Ishikawa (cell line): ENCODE data around the gene CADM1.

Experiments
- CEBPB ChIP-seq: IDR thresholded peaks from 2 replicates; pipeline ENCODE4 v1.6.1; 2012
- CREB1 ChIP-seq: IDR thresholded peaks from 2 replicates; pipeline ENCODE4 v1.6.1; 2012; ENCODE audit warnings: low read depth
- EP300 ChIP-seq: IDR thresholded peaks from 2 replicates; pipeline ENCODE4 v1.6.1; 2012; ENCODE audit warnings: borderline replicate concordance
- FOXM1 ChIP-seq: IDR thresholded peaks from 2 replicates; pipeline ENCODE4 v1.6.1; 2012; ENCODE audit warnings: low read depth, borderline replicate concordance
- RAD21 ChIP-seq: IDR thresholded peaks from 2 replicates; pipeline ENCODE4 v1.6.1; 2012; ENCODE audit warnings: low read depth
- TAF1 ChIP-seq: IDR thresholded peaks from 2 replicates; pipeline ENCODE4 v1.6.1; 2012; ENCODE audit warnings: low read depth, mild to moderate bottlenecking
- TEAD4 ChIP-seq: IDR thresholded peaks from 2 replicates; pipeline ENCODE4 v1.6.1; 2012
- YY1 ChIP-seq: IDR thresholded peaks from 2 replicates; pipeline ENCODE4 v1.6.1; 2012; ENCODE audit warnings: low read depth
- TF ChIP-seq, protein P1 (sequence below): IDR thresholded peaks from 2 replicates; pipeline ENCODE4 v1.6.1; 2012; ENCODE audit warnings: low read depth, mild to moderate bottlenecking
- TF ChIP-seq, protein P2 (sequence below): IDR thresholded peaks from 2 replicates; pipeline ENCODE4 v1.6.1; 2012
- TF ChIP-seq, protein P3 (sequence below): IDR thresholded peaks from 2 replicates; pipeline ENCODE4 v1.6.1; 2012

DNA sequence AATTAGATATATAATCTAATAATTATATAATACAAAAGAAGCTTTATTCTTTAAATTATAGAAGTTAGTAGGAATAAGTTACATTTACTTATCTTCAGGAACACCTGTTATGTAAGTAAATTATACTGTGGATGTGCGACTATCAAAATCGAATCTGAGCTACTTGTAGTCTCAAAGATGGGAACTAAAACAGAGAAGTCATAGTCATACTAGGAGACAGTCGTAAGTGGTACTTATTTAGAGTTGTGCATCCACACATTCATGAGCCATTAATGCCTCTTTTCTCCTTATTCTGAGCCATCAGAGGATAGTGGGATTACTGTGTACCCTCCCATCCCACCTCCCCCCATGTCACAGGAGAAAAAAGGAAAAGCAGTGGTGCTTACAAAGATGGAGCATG is 114.4 kb downstream of the CADM1 start:
- TF ChIP-seq TEAD4 (no peak), FOXM1 (no peak), YY1 (no peak), EP300 (no peak), CREB1 (no peak), TAF1 (no peak), RAD21 (no peak), CEBPB (no peak)
- TF ChIP-seq, protein P1, sequence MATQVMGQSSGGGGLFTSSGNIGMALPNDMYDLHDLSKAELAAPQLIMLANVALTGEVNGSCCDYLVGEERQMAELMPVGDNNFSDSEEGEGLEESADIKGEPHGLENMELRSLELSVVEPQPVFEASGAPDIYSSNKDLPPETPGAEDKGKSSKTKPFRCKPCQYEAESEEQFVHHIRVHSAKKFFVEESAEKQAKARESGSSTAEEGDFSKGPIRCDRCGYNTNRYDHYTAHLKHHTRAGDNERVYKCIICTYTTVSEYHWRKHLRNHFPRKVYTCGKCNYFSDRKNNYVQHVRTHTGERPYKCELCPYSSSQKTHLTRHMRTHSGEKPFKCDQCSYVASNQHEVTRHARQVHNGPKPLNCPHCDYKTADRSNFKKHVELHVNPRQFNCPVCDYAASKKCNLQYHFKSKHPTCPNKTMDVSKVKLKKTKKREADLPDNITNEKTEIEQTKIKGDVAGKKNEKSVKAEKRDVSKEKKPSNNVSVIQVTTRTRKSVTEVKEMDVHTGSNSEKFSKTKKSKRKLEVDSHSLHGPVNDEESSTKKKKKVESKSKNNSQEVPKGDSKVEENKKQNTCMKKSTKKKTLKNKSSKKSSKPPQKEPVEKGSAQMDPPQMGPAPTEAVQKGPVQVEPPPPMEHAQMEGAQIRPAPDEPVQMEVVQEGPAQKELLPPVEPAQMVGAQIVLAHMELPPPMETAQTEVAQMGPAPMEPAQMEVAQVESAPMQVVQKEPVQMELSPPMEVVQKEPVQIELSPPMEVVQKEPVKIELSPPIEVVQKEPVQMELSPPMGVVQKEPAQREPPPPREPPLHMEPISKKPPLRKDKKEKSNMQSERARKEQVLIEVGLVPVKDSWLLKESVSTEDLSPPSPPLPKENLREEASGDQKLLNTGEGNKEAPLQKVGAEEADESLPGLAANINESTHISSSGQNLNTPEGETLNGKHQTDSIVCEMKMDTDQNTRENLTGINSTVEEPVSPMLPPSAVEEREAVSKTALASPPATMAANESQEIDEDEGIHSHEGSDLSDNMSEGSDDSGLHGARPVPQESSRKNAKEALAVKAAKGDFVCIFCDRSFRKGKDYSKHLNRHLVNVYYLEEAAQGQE = no peak
- TF ChIP-seq, protein P2, sequence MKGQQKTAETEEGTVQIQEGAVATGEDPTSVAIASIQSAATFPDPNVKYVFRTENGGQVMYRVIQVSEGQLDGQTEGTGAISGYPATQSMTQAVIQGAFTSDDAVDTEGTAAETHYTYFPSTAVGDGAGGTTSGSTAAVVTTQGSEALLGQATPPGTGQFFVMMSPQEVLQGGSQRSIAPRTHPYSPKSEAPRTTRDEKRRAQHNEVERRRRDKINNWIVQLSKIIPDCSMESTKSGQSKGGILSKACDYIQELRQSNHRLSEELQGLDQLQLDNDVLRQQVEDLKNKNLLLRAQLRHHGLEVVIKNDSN = no peak
- TF ChIP-seq, protein P3, sequence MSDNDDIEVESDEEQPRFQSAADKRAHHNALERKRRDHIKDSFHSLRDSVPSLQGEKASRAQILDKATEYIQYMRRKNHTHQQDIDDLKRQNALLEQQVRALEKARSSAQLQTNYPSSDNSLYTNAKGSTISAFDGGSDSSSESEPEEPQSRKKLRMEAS = no peak
